HEK293 (cell line): ENCODE results near the gene N4BP2L2.

Experiments
- FEZF1 ChIP-seq: fragments of 450-650 bp; formaldehyde crosslinking; IDR thresholded peaks from 2 replicates; pipeline ENCODE4 v1.5.1; 2016; ENCODE audit warnings: missing biosample characterization, missing genetic modification characterization
- KLF1 ChIP-seq: fragments of 450-650 bp; formaldehyde crosslinking; IDR thresholded peaks from 2 replicates; pipeline ENCODE4 v1.5.1; 2016; ENCODE audit warnings: missing biosample characterization, missing genetic modification characterization
- KLF7 ChIP-seq: fragments of 450-650 bp; formaldehyde crosslinking; IDR thresholded peaks from 2 replicates; pipeline ENCODE4 v1.5.1; 2016; ENCODE audit warnings: missing biosample characterization, missing genetic modification characterization, borderline replicate concordance
- OVOL3 ChIP-seq: fragments of 450-650 bp; formaldehyde crosslinking; IDR thresholded peaks from 2 replicates; pipeline ENCODE4 v1.5.1; 2016; ENCODE audit warnings: missing biosample characterization, missing genetic modification characterization
- ZFP37 ChIP-seq: fragments of 450-650 bp; formaldehyde crosslinking; IDR thresholded peaks from 2 replicates; pipeline ENCODE4 v1.5.1; 2016; ENCODE audit warnings: missing biosample characterization, missing genetic modification characterization
- ZFP69B ChIP-seq: fragments of 450-650 bp; formaldehyde crosslinking; IDR thresholded peaks from 2 replicates; pipeline ENCODE4 v1.5.1; 2016; ENCODE audit warnings: missing biosample characterization, missing genetic modification characterization
- ZNF155 ChIP-seq: fragments of 450-650 bp; formaldehyde crosslinking; IDR thresholded peaks from 2 replicates; pipeline ENCODE4 v1.5.1; 2016; ENCODE audit warnings: missing biosample characterization, missing genetic modification characterization
- ZNF791 ChIP-seq: fragments of 450-650 bp; formaldehyde crosslinking; IDR thresholded peaks from 2 replicates; pipeline ENCODE4 v1.5.1; 2016; ENCODE audit warnings: missing biosample characterization, missing genetic modification characterization

The N4BP2L2 gene

GRCh38 chr13:32383836-32384618 lies 154.6 kb downstream of the N4BP2L2 start (continued):
- no peak for TF ChIP-seq OVOL3
- no peak for TF ChIP-seq ZFP69B (tag by site-specific recombination)
- no peak for TF ChIP-seq FEZF1
- TF ChIP-seq ZFP37 (tag by site-specific recombination), result no peak
- no peak for TF ChIP-seq KLF1 (tag by site-specific recombination)
- no peak for TF ChIP-seq ZNF155 (tag by site-specific recombination)
- TF ChIP-seq ZNF791, result no peak
- no peak for TF ChIP-seq KLF7 (tag by site-specific recombination)
